Spleen (tissue), 11 donors: ENCODE results near the gene SLC13A4. TPM values are rescaled to one million over a fixed set of nuclear protein-coding genes. Genes with fewer than 3 reads are reported as not detected.

Source experiments
- DNase-seq: peaks from one replicate; pipeline ENCODE4 v3.0.0-alpha.2; 2020
- H3K27ac ChIP-seq, 8 donors: fragments of 200-600 bp; sonication (generic) in 7 of 8; 1 replicate in 4 of 8; 2 replicates in 4 of 8; pipeline versions ENCODE4 v1.5.0 to v1.8.0; 2016 to 2021; ENCODE audit warnings: inconsistent platforms in 4 of 8, mild to moderate bottlenecking in 4 of 8, moderate library complexity in 1 of 8
- H3K27me3 ChIP-seq, 7 donors: fragments of 200-600 bp; sonication (generic) in 6 of 7; replicated peaks in 1 of 7; 1 replicate in 4 of 7; 2 replicates in 3 of 7; pipeline versions ENCODE4 v1.5.0 to v1.8.0; 2016 to 2021; ENCODE audit warnings: inconsistent platforms in 3 of 7, mild to moderate bottlenecking in 1 of 7
- H3K36me3 ChIP-seq, 6 donors: fragments of 200-600 bp; sonication (generic) in 5 of 6; 1 replicate in 4 of 6; 2 replicates in 2 of 6; pipeline versions ENCODE4 v1.5.0 to v1.8.0; 2016 to 2021; ENCODE audit warnings: inconsistent platforms in 2 of 6
- H3K4me1 ChIP-seq, 6 donors: fragments of 200-600 bp; sonication (generic) in 5 of 6; 1 replicate in 3 of 6; 2 replicates in 3 of 6; pipeline versions ENCODE4 v1.5.0 to v1.8.0; 2016 to 2021; ENCODE audit warnings: inconsistent platforms in 3 of 6
- H3K4me3 ChIP-seq, 8 donors: fragments of 200-600 bp; sonication (generic) in 7 of 8; 1 replicate in 4 of 8; 2 replicates in 4 of 8; pipeline versions ENCODE4 v1.5.0 to v1.8.0; 2016 to 2021; ENCODE audit warnings: inconsistent platforms in 4 of 8, mild to moderate bottlenecking in 4 of 8, moderate library complexity in 2 of 8
- H3K9me3 ChIP-seq, 8 donors: fragments of 200-600 bp; sonication (generic) in 7 of 8; 1 replicate in 4 of 8; 2 replicates in 4 of 8; pipeline versions ENCODE4 v1.5.0 to v1.8.0; 2016 to 2021; ENCODE audit warnings: inconsistent platforms in 4 of 8
- CTCF ChIP-seq, 11 experiments: fragments of 200-600 bp in 7 of 11; fragments of 450-650 bp in 4 of 11; sonication (generic) in 4 of 11; IDR thresholded peaks in 8 of 11; conservative IDR thresholded peaks in 3 of 11; 1 replicate in 7 of 11; 2 replicates in 4 of 11; pipeline versions ENCODE4 v1.4.0 to v1.8.0; 2016 to 2021; ENCODE audit warnings: antibody characterized with exemption in 11 of 11, inconsistent platforms in 4 of 11, mild to moderate bottlenecking in 1 of 11
- POLR2A ChIP-seq, 3 donors: fragments of 450-650 bp; IDR thresholded peaks; one replicate each; pipeline ENCODE4 v1.5.1; 2017; ENCODE audit warnings: antibody characterized with exemption in 3 of 3, mild to moderate bottlenecking in 1 of 3
- POLR2AphosphoS5 ChIP-seq, 3 donors: sonication (generic); formaldehyde crosslinking; IDR thresholded peaks; one replicate each; pipeline ENCODE4 v1.5.1; 2017; ENCODE audit warnings: antibody characterized with exemption in 3 of 3
- WGBS, 5 donors: extraction: QIAGEN DNeasy Blood & Tissue Kit in 3 of 5; methylation state at CpG; one replicate each; pipeline versions ENCODE4 v1.1.5 to v1.1.7; 2013 to 2018; 5-methylcytosine and 5-hydroxymethylcytosine counted together
- intact Hi-C: fragments of 100-400 bp; cut with DNase I; formaldehyde crosslinking; loops from one replicate; pipeline ENCODE4 v1.15.0; 2023; ENCODE audit warnings: low total_unique reads
- polyA plus RNA-seq, 3 donors: library from polyadenylated mRNA; stranded (reverse); fragments of 200-250 nt; gene quantifications; one replicate each; pipeline ENCODE4 v1.2.1, GENCODE V29; 2013
- total RNA-seq, 7 donors: library from RNA; depleted of rRNA in 3 of 7; stranded (reverse); fragments of >200 nt in 3 of 7; fragmentation: NEBNext Ultra II Directional in 4 of 7; extraction: Animal tissue kit (Norgen Biotek cat#: 25700) in 4 of 7; gene quantifications; one replicate each; pipeline versions ENCODE4 v1.1.0 to v1.2.1, GENCODE V29; 2016 to 2021
- donor health status: healthy with polysubstance abuse.
- donor health status: DM: no; HTN: no; CAD: no; lungs with moderate emphysema.
- donor health status: DM: no; HTN: no; CAD: no.
- donor health status: Bipolar disorder and iron deficiency.
- donor health status: healthy.
- donor health status: DM: no; HTN: no; CAD: no.
- donor health status: DM: yes; HTN: yes; CAD: no.

SLC13A4 gene
- total and polyA plus RNA-seq, 10 donors: 0.16 to 0.20 TPM; not detected in 8

GRCh38 chr7:135721198-135721820 is 6.7 kb downstream of the SLC13A4 start:
- Histone ChIP-seq H3K27me3 (peaks cover 0 to 22% (median 0%) of the 10 kb centered on the region in 7 donors), H3K4me1 (no peaks in the 10 kb centered on the region), H3K9me3 (no peaks in the 10 kb centered on the region), H3K27ac (no peak overlapping the region), H3K36me3 (no peaks in the 10 kb centered on the region), H3K4me3 (no peak overlapping the region)
- intact Hi-C loops: no loop called here
- WGBS, 5 donors: 88 to 96% (median 95%) methylated on average over 4 to 21 of the region's 21 CpGs
- DNase-seq: no peak
- no peak for TF ChIP-seq CTCF (IDR thresholded peaks at IDR 0.05 in 8 of 11, conservative IDR thresholded peaks at IDR 0.05 in 3 of 11)
- no peak for TF ChIP-seq POLR2AphosphoS5 (IDR thresholded peaks at IDR 0.05)
- no peak for TF ChIP-seq POLR2A (IDR thresholded peaks at IDR 0.05)

- H3K4me3 ChIP-seq: no peak overlapping the region
- peaks cover 0 to 17% (median 0%) of the 10 kb centered on the region in 7 donors for H3K27me3 ChIP-seq
- WGBS, 5 donors: 2 to 30% (median 19%) methylated on average over 2 of the region's 2 CpGs
- no peaks in the 10 kb centered on the region for H3K9me3 ChIP-seq
- no peak for TF ChIP-seq POLR2A (IDR thresholded peaks at IDR 0.05)
- TF ChIP-seq POLR2AphosphoS5 (IDR thresholded peaks at IDR 0.05): no peak
- no peak for DNase-seq
- H3K36me3 ChIP-seq: no peaks in the 10 kb centered on the region
- H3K27ac ChIP-seq: no peak overlapping the region
- intact Hi-C loops: no loop called here
- no peaks in the 10 kb centered on the region for H3K4me1 ChIP-seq
These were observed 8.3 kb downstream of the SLC13A4 start for GRCh38 chr7:135719688-135720087.

GRCh38 chr7:135718794-135719437 is 9.1 kb downstream of the SLC13A4 start:
- DNase-seq: no peak
- 54 to 85% (median 77%) methylated on average over 7 of the region's 7 CpGs for WGBS, 5 donors
- Histone ChIP-seq H3K9me3 (no peaks in the 10 kb centered on the region), H3K36me3 (no peaks in the 10 kb centered on the region), H3K27ac (no peak overlapping the region), H3K27me3 (peaks cover 0 to 17% (median 0%) of the 10 kb centered on the region in 7 donors), H3K4me1 (no peaks in the 10 kb centered on the region), H3K4me3 (no peak overlapping the region)
- intact Hi-C loops: no loop called here
- TF ChIP-seq POLR2AphosphoS5 (IDR thresholded peaks at IDR 0.05): no peak
- no peak for TF ChIP-seq POLR2A (IDR thresholded peaks at IDR 0.05)
- TF ChIP-seq CTCF (IDR thresholded peaks at IDR 0.05 in 8 of 11, conservative IDR thresholded peaks at IDR 0.05 in 3 of 11): no peak

- intact Hi-C loops: no loop called here
- Histone ChIP-seq H3K9me3 (no peaks in the 10 kb centered on the region), H3K27ac (no peak overlapping the region), H3K4me3 (no peak overlapping the region), H3K27me3 (peaks cover 0 to 17% (median 0%) of the 10 kb centered on the region in 7 donors), H3K4me1 (no peaks in the 10 kb centered on the region), H3K36me3 (no peaks in the 10 kb centered on the region)
- TF ChIP-seq POLR2AphosphoS5 (IDR thresholded peaks at IDR 0.05) (no peak), CTCF (IDR thresholded peaks at IDR 0.05 in 8 of 11, conservative IDR thresholded peaks at IDR 0.05 in 3 of 11) (no peak), POLR2A (IDR thresholded peaks at IDR 0.05) (no peak)
- 72 to 88% (median 85%) methylated on average over 2 of the region's 2 CpGs for WGBS, 5 donors
- no peak for DNase-seq
These were observed 9.8 kb downstream of the SLC13A4 start for GRCh38 chr7:135718219-135718618.
